Measurements from ENCODE around the gene MYMX.

- TF ChIP-seq, protein P1, sequence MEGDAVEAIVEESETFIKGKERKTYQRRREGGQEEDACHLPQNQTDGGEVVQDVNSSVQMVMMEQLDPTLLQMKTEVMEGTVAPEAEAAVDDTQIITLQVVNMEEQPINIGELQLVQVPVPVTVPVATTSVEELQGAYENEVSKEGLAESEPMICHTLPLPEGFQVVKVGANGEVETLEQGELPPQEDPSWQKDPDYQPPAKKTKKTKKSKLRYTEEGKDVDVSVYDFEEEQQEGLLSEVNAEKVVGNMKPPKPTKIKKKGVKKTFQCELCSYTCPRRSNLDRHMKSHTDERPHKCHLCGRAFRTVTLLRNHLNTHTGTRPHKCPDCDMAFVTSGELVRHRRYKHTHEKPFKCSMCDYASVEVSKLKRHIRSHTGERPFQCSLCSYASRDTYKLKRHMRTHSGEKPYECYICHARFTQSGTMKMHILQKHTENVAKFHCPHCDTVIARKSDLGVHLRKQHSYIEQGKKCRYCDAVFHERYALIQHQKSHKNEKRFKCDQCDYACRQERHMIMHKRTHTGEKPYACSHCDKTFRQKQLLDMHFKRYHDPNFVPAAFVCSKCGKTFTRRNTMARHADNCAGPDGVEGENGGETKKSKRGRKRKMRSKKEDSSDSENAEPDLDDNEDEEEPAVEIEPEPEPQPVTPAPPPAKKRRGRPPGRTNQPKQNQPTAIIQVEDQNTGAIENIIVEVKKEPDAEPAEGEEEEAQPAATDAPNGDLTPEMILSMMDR (conservative IDR thresholded peaks at IDR 0.05; ENCODE audit: low read depth, low read length): no peak
- TF ChIP-seq RCOR1 (IDR thresholded peaks at IDR 0.05; ENCODE audit: insufficient replicate concordance, low read length) (no peak), RAD21 (IDR thresholded peaks at IDR 0.05; ENCODE audit: low read length) (no peak), MAZ (IDR thresholded peaks at IDR 0.05; ENCODE audit: borderline replicate concordance, low read depth, low read length) (no peak), RFX5 (IDR thresholded peaks at IDR 0.05; ENCODE audit: low read depth, low read length) (no peak), ELK1 (IDR thresholded peaks at IDR 0.05; ENCODE audit: borderline replicate concordance, low read depth, low read length) (no peak), USF2 (IDR thresholded peaks at IDR 0.05; ENCODE audit: low read depth, low read length) (no peak), POLR2A (IDR thresholded peaks at IDR 0.05; ENCODE audit: low read depth, low read length) (no peak)
Observed at GRCh38 chr6:44217332-44218143, 812 bp downstream of the MYMX start.

Data from IMR-90 (cell line).